ENCODE results near the gene PRM2. TPM values are rescaled to one million over a fixed set of nuclear protein-coding genes. Genes with fewer than 3 reads are reported as not detected.

Gene PRM2
- total RNA-seq, 2 donors from 2014 or later = not detected

- Histone ChIP-seq H3K27ac (ENCODE audit: low read depth, low read length) (no peak overlapping the region), H3K27me3 (ENCODE audit: control insufficient read depth, insufficient read depth, low read length, poor library complexity, severe bottlenecking) (no peaks in the 10 kb centered on the region), H3K4me1 (ENCODE audit: control insufficient read depth, insufficient read depth, low read length) (no peaks in the 10 kb centered on the region), H3K4me3 (ENCODE audit: low read length) (no peak overlapping the region), H3K9ac (ENCODE audit: extremely low read depth, low read length, poor library complexity, severe bottlenecking) (no peak overlapping the region), H3K9me3 (ENCODE audit: control insufficient read depth, low read length) (no peaks in the 10 kb centered on the region), H3K36me3 (ENCODE audit: control insufficient read depth, insufficient read depth, low read length) (no peaks in the 10 kb centered on the region)
- H3K4me1 Mint-ChIP-seq = no peaks in the 10 kb centered on the region
- H3K9me3 Mint-ChIP-seq = no peaks in the 10 kb centered on the region
- H3K4me3 Mint-ChIP-seq = no peak overlapping the region
- 70 to 80% methylated on average over 6 to 10 of the region's 10 CpGs for WGBS, 2 experiments (ENCODE audit: insufficient coverage in 1 of 2, insufficient read length in 1 of 2)
- DNase-seq = no peak
- H3K36me3 Mint-ChIP-seq (ENCODE audit: low read depth) = no peaks in the 10 kb centered on the region
- H3K27me3 Mint-ChIP-seq (ENCODE audit: insufficient read depth) = no peaks in the 10 kb centered on the region
- no peak overlapping the region for H3K27ac Mint-ChIP-seq
- TF ChIP-seq CTCF (conservative IDR thresholded peaks at IDR 0.05) = no peak
Measured at GRCh38 chr16:11231367-11231970, 44.8 kb downstream of the PRM2 start.

GRCh38 chr16:11229906-11230305 is 46.4 kb downstream of the PRM2 start:
- no peak overlapping the region for H3K4me3 ChIP-seq (ENCODE audit: low read length)
- no peaks in the 10 kb centered on the region for H3K36me3 ChIP-seq (ENCODE audit: control insufficient read depth, insufficient read depth, low read length)
- Mint-ChIP-seq H3K4me3 (no peak overlapping the region), H3K27me3 (ENCODE audit: insufficient read depth) (peaks cover 2% of the 10 kb centered on the region), H3K27ac (no peak overlapping the region), H3K4me1 (no peaks in the 10 kb centered on the region), H3K9me3 (no peaks in the 10 kb centered on the region), H3K36me3 (ENCODE audit: low read depth) (no peaks in the 10 kb centered on the region)
- H3K9ac ChIP-seq (ENCODE audit: extremely low read depth, low read length, poor library complexity, severe bottlenecking) = no peak overlapping the region
- H3K27ac ChIP-seq (ENCODE audit: low read depth, low read length) = no peak overlapping the region
- no peaks in the 10 kb centered on the region for H3K4me1 ChIP-seq (ENCODE audit: control insufficient read depth, insufficient read depth, low read length)
- DNase-seq = no peak
- WGBS, 2 experiments (ENCODE audit: insufficient coverage in 1 of 2, insufficient read length in 1 of 2) = 93 to 100% methylated on average over 3 to 4 of the region's 4 CpGs
- no peaks in the 10 kb centered on the region for H3K9me3 ChIP-seq (ENCODE audit: control insufficient read depth, low read length)
- no peaks in the 10 kb centered on the region for H3K27me3 ChIP-seq (ENCODE audit: control insufficient read depth, insufficient read depth, low read length, poor library complexity, severe bottlenecking)
- TF ChIP-seq CTCF (conservative IDR thresholded peaks at IDR 0.05) = no peak

- Histone ChIP-seq H3K27me3 (ENCODE audit: control insufficient read depth, insufficient read depth, low read length, poor library complexity, severe bottlenecking) (no peaks in the 10 kb centered on the region), H3K9me3 (ENCODE audit: control insufficient read depth, low read length) (no peaks in the 10 kb centered on the region), H3K9ac (ENCODE audit: extremely low read depth, low read length, poor library complexity, severe bottlenecking) (no peak overlapping the region), H3K4me3 (ENCODE audit: low read length) (no peak overlapping the region), H3K4me1 (ENCODE audit: control insufficient read depth, insufficient read depth, low read length) (no peaks in the 10 kb centered on the region), H3K27ac (ENCODE audit: low read depth, low read length) (no peak overlapping the region), H3K36me3 (ENCODE audit: control insufficient read depth, insufficient read depth, low read length) (no peaks in the 10 kb centered on the region)
- H3K4me1 Mint-ChIP-seq = no peaks in the 10 kb centered on the region
- WGBS, 2 experiments (ENCODE audit: insufficient coverage in 1 of 2, insufficient read length in 1 of 2) = 90 to 91% methylated on average over 2 to 5 of the region's 5 CpGs
- H3K9me3 Mint-ChIP-seq = no peaks in the 10 kb centered on the region
- no peaks in the 10 kb centered on the region for H3K36me3 Mint-ChIP-seq (ENCODE audit: low read depth)
- no peak overlapping the region for H3K4me3 Mint-ChIP-seq
- no peak for DNase-seq
- H3K27me3 Mint-ChIP-seq (ENCODE audit: insufficient read depth) = peaks cover 2% of the 10 kb centered on the region
- no peak for TF ChIP-seq CTCF (conservative IDR thresholded peaks at IDR 0.05)
- H3K27ac Mint-ChIP-seq = no peak overlapping the region
Measured at GRCh38 chr16:11229432-11229831, 46.8 kb downstream of the PRM2 start.

All from endodermal cell (in vitro differentiated cells).